Keratinocyte (primary cell): ENCODE data around the gene SPATA12. TPM values are rescaled to one million over a fixed set of nuclear protein-coding genes. Genes with fewer than 3 reads are reported as not detected.

ENCODE experiments used
- DNase-seq: peaks from one replicate; pipeline ENCODE4 v3.0.0-alpha.2; 2011; ENCODE audit warnings: low read depth, missing footprints, low spot score
- FAIRE-seq: peaks from 2 replicates; lab custom pipeline; 2011; peaks lifted over from hg19 to GRCh38; lab: Jason Lieb, UNC
- H2AFZ ChIP-seq: 2 replicates; pipeline ENCODE4 v1.6.0; 2012; ENCODE audit warnings: low read length, control low read depth, inconsistent platforms; ENCODE audit not compliant: control insufficient read depth
- H3K27ac ChIP-seq: 2 replicates; pipeline ENCODE4 v1.5.1; 2011; ENCODE audit warnings: low read length; ENCODE audit not compliant: control insufficient read depth, insufficient read depth
- H3K27me3 ChIP-seq: 3 replicates; pipeline ENCODE4 v1.6.0; 2011; ENCODE audit warnings: low read length; ENCODE audit not compliant: control insufficient read depth, insufficient read depth; ENCODE audit errors: extremely low read depth
- H3K36me3 ChIP-seq, 2 experiments: 2 replicates in 1 of 2; 3 replicates in 1 of 2; pipeline ENCODE4 v1.5.1; 2011; ENCODE audit warnings: low read length in 2 of 2, mild to moderate bottlenecking in 1 of 2; ENCODE audit not compliant: control insufficient read depth in 2 of 2, insufficient read depth in 2 of 2; ENCODE audit errors: extremely low read depth in 1 of 2
- H3K4me1 ChIP-seq: 3 replicates; pipeline ENCODE4 v1.5.1; 2011; ENCODE audit warnings: low read length; ENCODE audit not compliant: control insufficient read depth, insufficient read depth; ENCODE audit errors: extremely low read depth
- H3K4me2 ChIP-seq: 3 replicates; pipeline ENCODE4 v1.6.0; 2011; ENCODE audit warnings: low read depth, low read length; ENCODE audit not compliant: control insufficient read depth, insufficient read depth; ENCODE audit errors: extremely low read depth
- H3K4me3 ChIP-seq, 3 experiments: fragments of 200-600 bp in 1 of 3; sonication (generic) in 1 of 3; 2 replicates in 2 of 3; 3 replicates in 1 of 3; pipeline ENCODE4 v1.5.1; 2011 to 2016; ENCODE audit warnings: low read length in 3 of 3, mild to moderate bottlenecking in 3 of 3, control low read depth in 2 of 3, inconsistent platforms in 1 of 3, low read depth in 1 of 3, mixed read lengths in 1 of 3, mixed run types in 1 of 3, moderate library complexity in 1 of 3; ENCODE audit not compliant: control insufficient read depth in 2 of 3, insufficient read depth in 2 of 3; ENCODE audit errors: extremely low read depth in 1 of 3
- H3K79me2 ChIP-seq: 2 replicates; pipeline ENCODE4 v1.6.0; 2012; ENCODE audit warnings: low read length; ENCODE audit not compliant: control insufficient read depth, insufficient read depth
- H3K9ac ChIP-seq: 3 replicates; pipeline ENCODE4 v1.6.0; 2011; ENCODE audit warnings: low read length; ENCODE audit not compliant: control insufficient read depth, insufficient read depth; ENCODE audit errors: extremely low read depth
- H3K9me1 ChIP-seq: 3 replicates; pipeline ENCODE4 v1.6.0; 2011; ENCODE audit warnings: low read length; ENCODE audit not compliant: control insufficient read depth, insufficient read depth; ENCODE audit errors: extremely low read depth
- H3K9me3 ChIP-seq: 2 replicates; pipeline ENCODE4 v1.5.1; 2012; ENCODE audit warnings: low read depth, low read length; ENCODE audit not compliant: control insufficient read depth
- H4K20me1 ChIP-seq: 3 replicates; pipeline ENCODE4 v1.6.0; 2011; ENCODE audit warnings: low read length; ENCODE audit not compliant: control insufficient read depth, insufficient read depth; ENCODE audit errors: extremely low read depth
- CTCF ChIP-seq, 3 experiments: IDR thresholded peaks in 1 of 3; conservative IDR thresholded peaks in 1 of 3; optimal IDR thresholded peaks in 1 of 3; 2 replicates in 2 of 3; 3 replicates in 1 of 3; pipeline versions ENCODE3 to v1.5.1; 2011; ENCODE audit warnings: low read length in 3 of 3, mild to moderate bottlenecking in 3 of 3, moderate library complexity in 2 of 3, control low read depth in 1 of 3, inconsistent platforms in 1 of 3; ENCODE audit not compliant: insufficient read depth in 2 of 3; ENCODE audit errors: extremely low read depth in 1 of 3
- EZH2 ChIP-seq: IDR thresholded peaks from one replicate; pipeline ENCODE4 v1.6.1; 2012; ENCODE audit warnings: inconsistent platforms, mild to moderate bottlenecking, low read length, moderate library complexity
- dilution Hi-C: fragments of 300-500 bp; cut with MboI; formaldehyde crosslinking; loops from one replicate; pipeline ENCODE4 v1.7.0; 2020; ENCODE audit warnings: low sequenced_read_pairs; ENCODE audit not compliant: extremely low pct_ligation_motif_present
- polyA plus RNA-seq, 5 experiments: library from polyadenylated mRNA; depleted of rRNA in 3 of 5; stranded (reverse) in 3 of 5; stranded (forward) in 1 of 5; unstranded in 1 of 5; fragments of >200 nt; gene quantifications; 1 replicate in 1 of 5; 2 replicates in 3 of 5; 3 replicates in 1 of 5; pipeline versions ENCODE4 v1.2.1 to v1.2.3, GENCODE V29; 2011 to 2012; ENCODE audit warnings: missing spikeins in 2 of 5, low read depth in 1 of 5, low replicate concordance in 1 of 5

Gene SPATA12
- polyA plus RNA-seq, 1 donor (not counting 4 experiments of a cell fraction or from before 2014, with no cell fraction given), result 0.08 TPM

- no peak overlapping the region for H2AFZ ChIP-seq
- H3K79me2 ChIP-seq, result no peaks in the 10 kb centered on the region
- TF ChIP-seq CTCF (optimal IDR thresholded peaks at IDR 0.05 in 1 of 3, IDR thresholded peaks at IDR 0.05 in 1 of 3, conservative IDR thresholded peaks at IDR 0.05 in 1 of 3; ENCODE audit: extremely low read depth in 1 of 3, insufficient read depth in 2 of 3, low read length in 3 of 3) (no peak), EZH2 (no peak)
- H3K27ac ChIP-seq, result no peak overlapping the region
- H3K4me2 ChIP-seq, result no peak overlapping the region
- no peaks in the 10 kb centered on the region for H3K4me1 ChIP-seq
- no peaks in the 10 kb centered on the region for H3K9me1 ChIP-seq
- H3K36me3 ChIP-seq, result no peaks in the 10 kb centered on the region
- FAIRE-seq, result no peak
- no peaks in the 10 kb centered on the region for H4K20me1 ChIP-seq
- DNase-seq, result no peak
- H3K9ac ChIP-seq, result no peak overlapping the region
- dilution Hi-C loops, result no loop called here
- H3K4me3 ChIP-seq, result no peak overlapping the region
- H3K9me3 ChIP-seq, result no peaks in the 10 kb centered on the region
- H3K27me3 ChIP-seq, result no peaks in the 10 kb centered on the region
Measured at GRCh38 chr3:57108684-57109083, 48.2 kb downstream of the SPATA12 start.

- H3K9ac ChIP-seq, result no peak overlapping the region
- no peaks in the 10 kb centered on the region for H4K20me1 ChIP-seq
- FAIRE-seq, result no peak
- no peak overlapping the region for H3K4me3 ChIP-seq
- no peaks in the 10 kb centered on the region for H3K4me1 ChIP-seq
- H3K4me2 ChIP-seq, result no peak overlapping the region
- no peaks in the 10 kb centered on the region for H3K79me2 ChIP-seq
- H3K27ac ChIP-seq, result no peak overlapping the region
- H3K36me3 ChIP-seq, result no peaks in the 10 kb centered on the region
- H3K9me1 ChIP-seq, result no peaks in the 10 kb centered on the region
- dilution Hi-C loops, result no loop called here
- no peak for TF ChIP-seq EZH2
- TF ChIP-seq CTCF (optimal IDR thresholded peaks at IDR 0.05 in 1 of 3, IDR thresholded peaks at IDR 0.05 in 1 of 3, conservative IDR thresholded peaks at IDR 0.05 in 1 of 3; ENCODE audit: extremely low read depth in 1 of 3, insufficient read depth in 2 of 3, low read length in 3 of 3), result no peak
- no peak for DNase-seq
- no peaks in the 10 kb centered on the region for H3K9me3 ChIP-seq
- no peaks in the 10 kb centered on the region for H3K27me3 ChIP-seq
- no peak overlapping the region for H2AFZ ChIP-seq
Measured at GRCh38 chr3:57109437-57110199, 49.2 kb downstream of the SPATA12 start.
